ENCODE results near the gene AGBL4.

AGBL4 gene

GRCh38 chr1:49544615-49545014 is 479.1 kb downstream of the AGBL4 start:
- no peak for TF ChIP-seq CTCF (IDR thresholded peaks at IDR 0.05; ENCODE audit: insufficient read depth, missing control alignments)
- DNase-seq (ENCODE audit: insufficient read length, low spot score) (no peak), FAIRE-seq (no peak)

- no peak for DNase-seq (ENCODE audit: insufficient read length, low spot score)
- no peak for TF ChIP-seq CTCF (IDR thresholded peaks at IDR 0.05; ENCODE audit: insufficient read depth, missing control alignments)
- no peak for FAIRE-seq
These were observed 482.5 kb downstream of the AGBL4 start for GRCh38 chr1:49541096-49541752.

GRCh38 chr1:49527606-49528305 is 496.0 kb downstream of the AGBL4 start:
- DNase-seq (ENCODE audit: insufficient read length, low spot score): no peak
- TF ChIP-seq CTCF (IDR thresholded peaks at IDR 0.05; ENCODE audit: insufficient read depth, missing control alignments): no peak
- FAIRE-seq: no peak

GRCh38 chr1:49526672-49527071 is 497.1 kb downstream of the AGBL4 start:
- DNase-seq (ENCODE audit: insufficient read length, low spot score): no peak
- no peak for FAIRE-seq
- no peak for TF ChIP-seq CTCF (IDR thresholded peaks at IDR 0.05; ENCODE audit: insufficient read depth, missing control alignments)

GRCh38 chr1:49523764-49524163 is 500.0 kb downstream of the AGBL4 start:
- no peak for TF ChIP-seq CTCF (IDR thresholded peaks at IDR 0.05; ENCODE audit: insufficient read depth, missing control alignments)
- FAIRE-seq (peak; percentile 41), DNase-seq (ENCODE audit: insufficient read length, low spot score) (no peak)

- FAIRE-seq: no peak
- DNase-seq (ENCODE audit: insufficient read length, low spot score): no peak
- no peak for TF ChIP-seq CTCF (IDR thresholded peaks at IDR 0.05; ENCODE audit: insufficient read depth, missing control alignments)
These were observed 556.8 kb downstream of the AGBL4 start for GRCh38 chr1:49466961-49467360.

Measured in D721Med (cell line).